NCI-H446 (cell line): Measurements from ENCODE around the gene HSPB6.

Experiments
- DNase-seq, 2 experiments: peaks; one replicate each; lab custom pipeline; 2025; lab: John Stamatoyannopoulos, UW

The HSPB6 gene

GRCh38 chr19:35714601-35715354, 42.1 kb downstream of the HSPB6 start:
- DNase-seq = no peak

- no peak for DNase-seq
Measured at GRCh38 chr19:35713904-35714495, 42.8 kb downstream of the HSPB6 start.

- no peak for DNase-seq
Measured at GRCh38 chr19:35713506-35713850, 43.4 kb downstream of the HSPB6 start.

- no peak for DNase-seq
Measured at GRCh38 chr19:35712567-35713505, 44.0 kb downstream of the HSPB6 start.

- DNase-seq = no peak
Measured at GRCh38 chr19:35710784-35711723, 45.8 kb downstream of the HSPB6 start.

GRCh38 chr19:35708391-35708790, 48.4 kb downstream of the HSPB6 start:
- no peak for DNase-seq
